SIG-M5 treated with dmso at 0.1 percent for 504 hours (cell line): ENCODE results near the gene ZNF740.
"Not testable (repeated sequence)": the region's sequence is repeated elsewhere in the genome, so short reads cannot be mapped to it uniquely, and the experiment has no call there.

Experiments used
- DNase-seq: peaks from one replicate; lab custom pipeline; 2025; ENCODE audit not compliant: unreplicated experiment; lab: John Stamatoyannopoulos, UW

The ZNF740 gene

DNA sequence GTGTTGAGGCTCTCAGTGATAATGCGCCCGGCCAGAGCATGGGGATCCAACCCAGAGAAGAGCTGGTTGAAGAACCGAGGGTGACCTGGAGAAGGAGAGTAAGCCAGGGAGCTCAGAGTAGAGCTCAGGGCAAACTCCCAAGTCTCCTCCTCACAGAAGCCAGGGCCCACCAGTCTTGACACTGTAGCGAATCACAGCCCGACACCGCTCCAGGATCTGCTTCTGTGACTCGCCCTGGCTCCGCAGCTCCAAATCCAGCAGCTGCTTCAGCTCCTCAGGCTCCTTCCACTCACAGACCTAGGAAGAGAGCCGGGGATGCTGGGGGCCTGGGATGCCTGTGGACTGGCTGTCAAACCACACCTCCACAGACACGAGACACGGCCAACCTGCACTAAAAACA, 8.2 kb upstream of the ZNF740 start:
- no peak for DNase-seq

GRCh38 chr12:53173085-53173715, 7.3 kb upstream of the ZNF740 start:
- no peak for DNase-seq

DNA sequence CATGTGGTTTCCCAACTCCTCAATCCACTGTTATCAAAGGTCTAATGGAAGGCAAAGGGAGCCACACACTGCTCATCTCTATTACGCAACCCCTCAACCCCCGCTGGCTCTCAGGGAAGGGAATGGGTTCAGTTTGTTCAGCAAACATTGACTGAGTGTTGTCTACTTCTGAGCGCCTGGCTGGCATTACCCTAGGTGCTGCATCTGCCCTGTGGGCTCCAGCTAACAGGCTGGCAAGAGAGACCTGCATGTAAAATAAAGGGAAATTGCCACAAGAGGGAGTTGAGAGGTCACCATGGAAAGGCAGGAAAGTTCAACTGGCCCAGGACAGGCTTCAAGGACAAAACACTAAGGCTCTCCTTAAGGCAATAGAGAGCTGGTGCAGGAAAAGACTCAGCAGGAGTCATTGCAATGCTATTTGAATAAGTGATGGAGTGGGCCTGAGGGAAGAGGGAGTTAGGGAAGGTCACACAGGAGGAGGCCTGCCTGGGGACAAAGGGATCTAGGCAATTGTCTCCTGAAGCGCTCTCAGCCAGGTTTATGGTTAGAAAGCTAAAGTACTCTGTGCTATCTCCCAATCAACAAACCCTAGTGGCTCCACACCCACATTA, 5.5 kb upstream of the ZNF740 start:
- peak; percentile 71 for DNase-seq

DNA sequence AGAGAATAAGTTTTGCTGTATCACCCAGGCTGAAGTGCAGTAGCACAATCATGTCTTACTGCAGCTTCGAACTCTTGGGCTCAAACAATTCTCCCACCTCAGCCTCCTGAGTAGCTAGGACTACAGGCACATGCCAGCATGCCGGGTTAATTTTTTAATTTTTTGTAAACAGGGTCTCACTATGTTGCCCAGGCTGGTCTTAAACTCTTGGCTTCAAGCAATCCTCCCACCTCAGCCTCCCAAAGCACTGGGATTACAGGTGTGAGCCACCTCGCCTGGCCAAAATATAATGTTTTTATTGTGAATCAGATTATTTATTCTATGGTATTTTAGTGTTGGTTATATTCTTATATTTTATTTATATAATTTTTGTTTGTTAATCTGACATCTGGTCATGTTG, 3.8 kb upstream of the ZNF740 start:
- DNase-seq, result no peak

DNA sequence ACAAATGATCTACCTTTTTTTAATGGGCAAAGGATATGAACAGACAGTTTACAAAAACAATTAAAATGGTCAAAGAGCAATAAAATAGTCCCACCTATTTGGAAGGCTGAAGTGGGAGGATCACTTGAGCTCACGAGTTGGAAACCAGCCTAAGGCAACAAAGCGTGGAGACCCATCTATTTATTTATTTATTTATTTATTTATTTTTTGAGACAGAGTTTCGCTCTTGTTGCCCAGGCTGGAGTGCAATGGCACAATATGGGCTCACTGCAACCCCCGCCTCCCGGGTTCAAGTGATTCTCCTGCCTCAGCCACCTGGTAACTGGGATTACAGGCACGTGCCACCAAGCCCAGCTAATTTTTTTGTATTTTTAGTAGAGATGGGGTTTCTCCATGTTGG, 3.1 kb upstream of the ZNF740 start:
- DNase-seq, result not testable (repeated sequence)

DNA sequence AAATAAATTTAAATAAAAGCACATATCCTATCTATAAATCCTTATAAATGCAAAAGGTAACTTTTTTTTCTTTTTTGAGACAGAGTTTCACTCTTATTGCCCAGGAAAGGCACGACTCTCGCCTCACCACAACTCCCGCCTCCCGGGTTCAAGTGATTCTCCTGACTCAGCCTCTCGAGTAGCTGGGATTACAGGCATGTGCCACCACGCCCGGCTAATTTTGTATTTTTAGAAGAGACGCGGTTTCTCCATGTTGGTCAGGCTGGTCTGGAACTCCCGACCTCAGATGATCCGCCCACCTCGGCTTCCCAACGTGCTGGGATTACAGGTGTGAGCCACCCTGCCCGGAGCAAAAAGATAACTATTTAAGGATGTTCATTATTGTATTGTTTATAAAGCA, 1.7 kb upstream of the ZNF740 start:
- DNase-seq, result not testable (repeated sequence)

DNA sequence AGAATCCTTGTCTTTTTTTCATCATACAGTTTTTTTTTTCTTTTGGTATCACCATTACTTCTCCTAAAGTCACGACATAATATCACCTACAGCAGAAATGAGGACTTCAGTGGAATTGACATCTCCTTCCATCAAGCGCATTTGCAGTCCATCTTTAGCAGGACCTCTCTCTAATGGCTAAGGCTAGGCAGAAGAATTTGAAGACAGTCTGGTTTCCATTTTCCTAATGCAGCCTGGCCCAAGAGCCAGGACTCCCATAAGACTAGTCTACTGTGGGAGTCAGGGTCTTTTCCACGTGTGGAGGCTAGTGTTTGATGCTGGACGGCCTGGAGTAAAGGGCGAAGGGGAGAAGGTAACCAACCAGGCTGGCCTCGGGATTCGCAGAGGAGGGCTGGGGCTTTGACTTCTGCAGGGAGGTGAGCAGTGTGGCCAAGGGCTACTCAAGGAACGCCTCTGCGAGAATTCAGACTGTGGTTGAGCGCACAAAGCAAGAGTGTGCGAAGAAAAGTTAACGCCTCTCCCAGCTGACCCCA, 769 bp upstream of the ZNF740 start:
- no peak for DNase-seq

DNA sequence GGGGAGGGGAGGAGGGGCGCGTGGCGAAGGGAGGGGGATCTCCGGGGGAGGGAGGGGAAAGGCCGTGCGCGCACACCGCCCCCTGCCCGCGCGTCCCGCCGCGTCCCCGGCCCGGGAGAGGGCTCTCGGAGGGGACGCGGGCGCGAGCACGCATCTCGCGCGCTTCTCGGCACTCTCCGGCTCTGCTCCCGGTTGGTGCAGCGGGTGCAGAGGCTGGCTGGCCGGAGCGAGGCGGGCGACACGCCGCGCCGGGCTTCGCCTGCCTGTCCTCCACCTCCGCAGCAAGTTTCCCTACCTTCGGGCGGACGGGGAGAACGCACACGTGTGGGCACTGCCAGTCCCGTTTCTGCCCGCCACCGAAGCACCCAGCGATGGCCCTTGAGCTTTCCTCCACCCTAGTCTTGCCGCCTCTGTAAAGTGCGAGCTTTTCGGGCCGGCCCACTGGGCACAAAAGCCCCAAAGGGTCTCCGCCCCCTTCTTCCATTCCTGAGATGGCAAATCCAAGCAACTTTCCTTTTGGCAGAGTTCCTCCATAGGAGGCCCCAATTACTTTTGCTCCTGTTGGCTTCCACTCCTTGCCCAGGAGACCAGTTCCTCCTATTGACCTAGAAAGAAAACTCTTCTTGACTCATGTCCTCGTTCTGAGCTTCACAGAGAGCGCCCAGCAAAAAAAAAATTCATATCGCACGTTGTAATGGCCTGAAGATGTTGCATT, 566 bp downstream of the ZNF740 start:
- DNase-seq, result peak; percentile 64

GRCh38 chr12:53181935-53182334, 1.4 kb downstream of the ZNF740 start:
- no peak for DNase-seq

- peak; percentile 95 for DNase-seq
Measured at GRCh38 chr12:53182903-53183302, 2.4 kb downstream of the ZNF740 start.

DNA sequence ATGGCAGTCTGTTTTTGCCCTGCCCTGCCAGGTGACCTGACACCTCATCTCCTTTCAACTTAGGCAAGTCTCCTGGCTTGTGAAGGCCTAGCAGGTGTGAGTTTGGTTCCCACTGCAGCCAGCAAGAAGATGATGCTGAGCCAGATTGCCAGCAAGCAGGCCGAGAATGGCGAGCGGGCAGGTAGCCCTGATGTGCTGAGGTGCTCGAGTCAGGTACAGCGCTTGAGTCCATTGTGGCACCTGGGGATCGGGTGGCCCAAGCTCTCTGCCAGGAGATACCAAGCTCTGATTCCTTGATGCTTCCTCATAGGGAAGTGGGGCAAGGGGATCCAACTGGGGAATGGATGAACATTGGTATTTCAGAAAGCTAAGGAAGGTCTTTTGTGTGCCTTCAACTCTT, 4.3 kb downstream of the ZNF740 start:
- DNase-seq, result no peak

DNA sequence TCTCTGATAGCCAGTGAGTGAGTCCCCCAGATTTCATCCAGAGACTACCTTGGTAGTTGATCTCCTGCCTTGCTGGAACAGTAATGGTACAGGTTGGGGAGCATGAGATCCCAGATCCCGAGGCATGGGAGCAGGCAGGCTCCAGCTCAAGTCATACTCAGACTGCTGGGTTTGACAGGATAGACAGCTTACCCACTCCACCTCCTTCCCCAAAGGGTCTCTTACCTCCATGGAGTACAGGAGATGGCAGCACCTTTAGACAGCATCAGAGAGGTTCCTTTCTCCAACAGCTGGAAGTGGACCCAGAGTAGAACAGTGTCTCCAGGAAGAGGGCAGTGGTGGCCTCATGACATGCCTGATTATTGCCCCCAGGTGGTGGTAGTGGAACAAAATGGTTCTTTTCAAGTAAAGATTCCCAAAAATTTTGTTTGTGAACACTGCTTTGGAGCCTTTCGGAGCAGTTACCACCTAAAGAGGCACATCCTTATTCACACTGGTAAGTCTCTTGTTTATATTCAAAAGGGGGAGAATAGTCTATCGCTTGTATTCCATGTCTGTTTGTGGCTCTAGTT, 5.1 kb downstream of the ZNF740 start:
- DNase-seq, result no peak

DNA sequence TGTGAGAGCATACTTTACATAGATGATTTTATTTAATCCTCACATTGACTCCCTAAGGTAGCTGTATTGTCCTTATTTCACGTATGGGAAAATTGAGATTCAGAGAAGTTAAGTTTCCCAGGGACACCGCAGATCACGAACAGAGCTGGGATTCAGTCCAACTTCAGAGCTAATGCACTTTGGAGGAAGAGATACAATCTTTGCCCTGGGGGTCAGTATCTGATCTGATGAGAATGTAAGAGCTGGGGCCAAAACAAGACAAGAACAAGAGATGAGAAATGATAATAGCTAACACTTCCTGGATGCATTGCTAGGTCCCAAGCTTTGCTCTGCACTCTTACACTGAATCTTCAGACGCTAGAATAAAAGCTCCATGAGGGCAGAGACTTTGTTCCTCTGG, 6.2 kb downstream of the ZNF740 start:
- no peak for DNase-seq

DNA sequence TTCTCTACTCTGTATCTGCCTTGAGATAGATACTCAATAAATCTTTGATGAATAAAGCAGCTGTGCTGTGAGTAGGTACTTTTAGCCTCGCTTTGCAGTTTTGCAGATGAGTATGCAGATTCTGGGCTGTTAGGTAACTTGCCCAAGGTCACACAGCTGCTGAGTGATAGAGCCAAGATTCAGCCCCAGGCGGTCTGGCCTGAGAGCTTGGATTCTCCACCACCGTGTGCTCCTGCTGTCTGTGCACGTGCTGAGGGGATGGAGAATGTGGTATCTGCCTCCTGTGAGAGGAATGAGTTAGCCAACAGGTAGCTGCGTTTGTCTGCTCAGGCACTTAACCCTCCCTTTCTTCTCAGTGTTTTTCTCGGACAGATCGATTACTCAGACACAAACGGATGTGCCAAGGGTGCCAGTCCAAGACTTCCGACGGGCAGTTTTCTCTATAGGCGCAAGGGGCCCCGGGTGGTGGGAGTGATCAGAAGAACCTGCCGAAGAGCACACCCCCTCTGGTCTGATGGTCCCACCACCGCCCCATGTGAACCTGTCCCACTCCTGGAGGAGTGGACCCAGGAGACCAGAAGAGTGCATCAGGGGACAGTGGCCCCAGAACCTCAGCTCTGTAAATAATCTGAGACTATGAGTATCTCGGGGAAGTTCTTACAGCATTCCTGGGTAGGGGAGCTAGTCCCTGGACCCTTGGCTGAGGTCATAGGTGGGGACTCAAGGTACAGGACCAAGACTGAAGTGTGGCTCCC, 6.8 kb downstream of the ZNF740 start:
- no peak for DNase-seq

DNA sequence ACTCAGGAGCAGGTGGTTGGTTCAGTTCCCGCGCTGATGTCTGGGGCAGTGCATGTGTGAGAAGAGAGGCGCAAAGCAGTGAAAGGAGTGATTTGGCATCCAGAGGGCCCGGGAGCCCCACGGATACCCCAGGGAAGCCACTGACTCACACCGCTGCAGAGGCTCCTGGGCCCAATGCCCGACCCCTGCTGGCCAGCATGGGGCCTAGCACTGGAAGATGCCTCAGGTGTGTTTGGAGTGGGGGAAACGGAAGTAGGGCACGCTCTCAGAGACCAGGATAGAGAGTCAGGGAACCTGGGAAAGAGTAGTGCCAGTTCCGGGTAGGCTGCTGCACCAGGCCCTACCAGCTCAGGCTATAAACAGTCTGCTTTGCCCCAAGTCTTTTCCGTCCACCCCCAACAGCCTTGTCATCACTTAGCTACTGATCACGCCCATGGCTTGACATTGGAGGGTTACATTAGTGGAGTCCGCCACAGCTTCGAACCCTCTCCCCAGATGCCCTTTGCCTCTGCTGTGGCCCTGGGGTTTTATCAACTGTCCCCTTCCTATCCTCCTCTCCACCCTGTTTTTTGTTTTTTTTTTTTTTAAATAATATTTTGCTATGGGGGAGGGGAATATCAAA, 9.7 kb downstream of the ZNF740 start:
- peak; percentile 27 for DNase-seq

- DNase-seq, result no peak
Measured at GRCh38 chr12:53191096-53191884, 10.8 kb downstream of the ZNF740 start.

DNA sequence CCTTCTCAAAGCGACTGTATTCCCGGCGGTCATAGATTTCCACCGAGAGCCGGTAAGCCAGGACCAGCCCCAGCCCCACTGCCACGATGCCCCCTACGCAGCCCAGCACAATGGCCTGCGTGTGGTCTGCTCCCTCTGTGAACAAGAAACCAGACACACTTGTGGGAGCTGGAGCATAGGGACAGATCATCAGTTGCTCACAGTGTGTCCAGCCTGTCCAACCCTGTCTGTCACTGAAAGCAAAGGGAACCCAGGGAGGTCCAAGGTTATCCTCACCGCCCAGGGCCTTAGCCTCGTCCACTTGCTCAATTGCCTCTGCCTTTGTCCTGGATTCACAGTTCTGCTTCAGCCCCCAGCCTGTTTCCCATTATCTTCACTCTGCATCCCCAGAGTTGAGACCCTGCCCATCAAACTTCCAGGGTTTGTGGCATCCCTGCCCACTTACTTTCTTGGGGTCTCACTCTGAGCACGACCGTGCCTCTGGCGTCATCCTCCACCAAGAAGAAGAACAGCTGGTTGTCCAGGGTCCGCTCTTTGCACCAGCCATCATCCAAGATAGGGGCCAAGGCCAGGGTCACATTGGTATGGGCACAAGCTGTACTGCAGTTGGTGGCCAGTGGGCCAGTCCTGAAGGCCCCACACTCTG, 11.5 kb downstream of the ZNF740 start:
- no peak for DNase-seq

DNA sequence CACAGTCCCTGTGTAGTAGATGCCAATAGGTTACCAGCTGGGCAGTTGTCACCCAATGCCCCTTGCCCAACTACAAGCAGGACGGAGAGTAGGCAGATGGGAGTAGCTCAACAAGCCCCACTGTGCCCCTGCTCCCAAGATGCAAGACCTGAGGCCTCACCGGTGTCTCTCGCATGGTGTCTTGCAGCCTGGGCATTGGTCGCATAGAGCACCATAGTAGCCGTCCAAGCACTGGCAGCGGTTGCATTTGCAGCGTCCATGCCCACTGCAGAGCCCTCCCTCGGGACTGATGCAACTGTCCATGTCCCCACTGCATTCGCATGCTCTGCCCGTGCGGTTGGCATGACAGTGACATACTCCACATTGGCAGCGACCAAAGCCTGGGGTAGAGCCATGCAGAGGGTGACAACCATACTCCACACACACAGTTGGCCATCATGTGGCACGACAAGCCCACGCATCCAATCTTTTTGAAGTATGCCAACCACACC, 12.1 kb downstream of the ZNF740 start:
- no peak for DNase-seq

GRCh38 chr12:53193040-53193439, 12.5 kb downstream of the ZNF740 start:
- no peak for DNase-seq
